ENCODE data around the gene SNTA1. TPM values are rescaled to one million over a fixed set of nuclear protein-coding genes. Genes with fewer than 3 reads are reported as not detected.
"Not testable (repeated sequence)": the region's sequence is repeated elsewhere in the genome, so short reads cannot be mapped to it uniquely, and the experiment has no call there.

Gene SNTA1
- total RNA-seq, 4 donors from 2014 or later: 44.1 to 120 (median 95.6) TPM

GRCh38 chr20:33399924-33400323, 43.6 kb downstream of the SNTA1 start:
- Histone ChIP-seq H3K36me3 (peaks cover 0 to 19% (median 0%) of the 10 kb centered on the region in 3 donors), H3K4me3 (peak overlapping the region in 2 of 4 donors; percentile 4 to 85), H3K27ac (peak overlapping the region in 1 of 4 donors; percentile 83), H3K4me1 (peaks cover 0 to 56% (median 26%) of the 10 kb centered on the region in 4 donors), H3K27me3 (no peaks in the 10 kb centered on the region), H3K9me3 (no peaks in the 10 kb centered on the region)
- no peak for DNase-seq (ENCODE audit: low spot score in 2 of 2)
- WGBS, 2 donors: 36 to 49% methylated on average over 6 of the region's 6 CpGs
- no peak for TF ChIP-seq EP300 (IDR thresholded peaks at IDR 0.05)
- TF ChIP-seq CTCF (IDR thresholded peaks at IDR 0.05): no peak

GRCh38 chr20:33394718-33395117, 48.8 kb downstream of the SNTA1 start:
- Histone ChIP-seq H3K27ac (no peak overlapping the region), H3K36me3 (peaks cover 0 to 62% (median 5%) of the 10 kb centered on the region in 3 donors), H3K9me3 (no peaks in the 10 kb centered on the region), H3K4me3 (no peak overlapping the region), H3K4me1 (peaks cover 0 to 48% (median 5%) of the 10 kb centered on the region in 4 donors), H3K27me3 (no peaks in the 10 kb centered on the region)
- 92 to 93% methylated on average over 4 of the region's 4 CpGs for WGBS, 2 donors
- TF ChIP-seq CTCF (IDR thresholded peaks at IDR 0.05) (no peak), POLR2A (IDR thresholded peaks at IDR 0.05) (no peak), EP300 (IDR thresholded peaks at IDR 0.05) (no peak)
- DNase-seq (ENCODE audit: low spot score in 2 of 2): no peak

GRCh38 chr20:33393609-33394008, 50.0 kb downstream of the SNTA1 start:
- TF ChIP-seq CTCF (IDR thresholded peaks at IDR 0.05): no peak
- TF ChIP-seq POLR2A (IDR thresholded peaks at IDR 0.05): no peak
- no peak for TF ChIP-seq EP300 (IDR thresholded peaks at IDR 0.05)
- H3K27me3 ChIP-seq: no peaks in the 10 kb centered on the region
- no peak overlapping the region for H3K27ac ChIP-seq
- peaks cover 0 to 37% (median 0%) of the 10 kb centered on the region in 4 donors for H3K4me1 ChIP-seq
- peaks cover 0 to 69% (median 5%) of the 10 kb centered on the region in 3 donors for H3K36me3 ChIP-seq
- H3K9me3 ChIP-seq: no peaks in the 10 kb centered on the region
- H3K4me3 ChIP-seq: no peak overlapping the region
- DNase-seq (ENCODE audit: low spot score in 2 of 2): no peak
- 90 to 97% methylated on average over 4 of the region's 4 CpGs for WGBS, 2 donors

- Histone ChIP-seq H3K27ac (no peak overlapping the region), H3K4me3 (no peak overlapping the region), H3K36me3 (peaks cover 0 to 83% (median 5%) of the 10 kb centered on the region in 3 donors), H3K9me3 (no peaks in the 10 kb centered on the region), H3K4me1 (peaks cover 0 to 22% (median 0%) of the 10 kb centered on the region in 4 donors), H3K27me3 (no peaks in the 10 kb centered on the region)
- no peak for DNase-seq (ENCODE audit: low spot score in 2 of 2)
- 71 to 77% methylated on average over 9 of the region's 9 CpGs for WGBS, 2 donors
- TF ChIP-seq EP300 (IDR thresholded peaks at IDR 0.05) (peak in 1 of 2 donors; percentile 25), CTCF (IDR thresholded peaks at IDR 0.05) (no peak)
These were observed 51.7 kb downstream of the SNTA1 start for GRCh38 chr20:33391722-33392415.

- H3K9me3 ChIP-seq; H3K27me3 ChIP-seq; H3K27ac ChIP-seq; H3K4me3 ChIP-seq; DNase-seq (ENCODE audit: low spot score in 2 of 2): not testable (repeated sequence)
- 95 to 97% methylated on average over 10 to 28 of the region's 36 CpGs for WGBS, 2 donors
- Histone ChIP-seq H3K36me3 (peaks cover 3 to 86% (median 5%) of the 10 kb centered on the region in 3 donors), H3K4me1 (peaks cover 0 to 15% (median 0%) of the 10 kb centered on the region in 4 donors)
These were observed 54.2 kb downstream of the SNTA1 start for GRCh38 chr20:33389326-33389725.

Measured in tibial nerve (tissue), 4 donors.